Measurements from ENCODE around the gene PEX10.
A peak's percentile ranks its signal among the peaks of the same experiment; 100 is the strongest.

Gene PEX10

DNA sequence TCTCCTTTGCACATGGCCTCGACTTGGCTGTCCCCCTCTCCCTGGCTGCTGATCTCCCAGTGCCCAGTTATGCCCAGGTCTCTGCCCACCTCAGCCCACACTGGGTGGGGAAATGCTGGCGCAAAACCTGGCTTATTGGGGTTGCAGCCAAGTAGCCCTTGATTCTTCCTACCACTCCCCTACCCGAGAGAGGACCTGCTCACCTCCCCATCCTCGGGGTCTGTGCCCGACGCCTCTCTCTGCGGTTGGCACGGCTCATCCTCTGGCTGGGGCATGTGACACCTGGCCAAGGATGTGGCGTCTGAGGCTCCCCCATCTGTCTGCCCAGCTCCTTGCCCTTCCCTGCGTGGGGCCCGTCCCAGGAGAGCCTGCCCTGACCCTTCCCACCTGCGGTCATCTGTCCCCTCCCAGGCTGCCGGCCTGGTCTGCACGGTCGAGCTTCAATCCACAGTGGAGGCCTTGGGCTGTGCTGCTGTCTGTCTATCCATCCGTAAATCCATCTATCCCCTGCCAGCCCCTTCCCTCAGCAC lies 6.5 kb upstream of the PEX10 start:
- no peak for DNase-seq

GRCh38 chr1:2417833-2418225 lies 5.5 kb upstream of the PEX10 start:
- DNase-seq: no peak

- no peak for DNase-seq
These were observed 4.9 kb upstream of the PEX10 start for GRCh38 chr1:2417083-2417832.

DNA sequence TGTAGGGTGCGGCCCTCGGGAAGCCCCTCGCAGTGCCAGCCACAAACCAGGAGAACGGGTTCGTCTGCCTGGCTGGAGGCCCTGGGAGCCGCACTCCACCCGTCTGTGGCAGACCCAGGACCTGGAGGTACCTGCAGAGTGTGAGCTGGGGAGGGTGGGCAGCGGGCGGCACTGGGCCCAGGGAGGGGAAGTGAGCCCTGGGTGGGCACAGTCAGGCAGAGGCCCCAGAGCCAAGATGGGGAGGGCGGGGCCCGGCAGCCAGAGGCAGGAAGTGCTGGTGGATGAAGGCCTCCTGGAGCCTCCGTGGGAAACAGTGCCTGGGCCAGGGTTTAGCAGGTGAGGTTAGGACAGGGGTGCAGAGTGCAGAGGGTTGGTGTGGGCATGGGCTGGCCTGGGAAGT lies 4.0 kb upstream of the PEX10 start:
- DNase-seq: no peak

DNA sequence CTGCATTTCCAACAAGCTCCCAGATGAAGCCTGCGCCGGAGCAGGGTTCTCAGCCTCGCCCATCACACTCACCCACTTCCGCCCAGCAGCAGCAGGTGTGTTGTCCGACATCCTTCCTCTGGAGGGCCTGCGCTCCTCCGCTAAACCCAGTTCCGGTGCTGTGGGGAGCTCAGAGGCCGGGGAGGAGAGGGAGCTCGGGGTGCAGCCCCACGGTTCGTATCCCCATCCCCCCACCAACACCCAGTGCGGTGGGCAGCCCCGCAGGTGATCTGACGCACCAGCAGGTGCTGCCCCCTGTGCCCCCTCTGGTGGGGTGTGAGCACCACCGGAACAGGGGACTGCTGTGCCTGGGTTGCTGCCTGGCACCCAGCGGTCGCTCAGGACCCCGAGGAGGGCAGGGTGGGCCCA lies 3.4 kb upstream of the PEX10 start:
- DNase-seq: no peak

DNA sequence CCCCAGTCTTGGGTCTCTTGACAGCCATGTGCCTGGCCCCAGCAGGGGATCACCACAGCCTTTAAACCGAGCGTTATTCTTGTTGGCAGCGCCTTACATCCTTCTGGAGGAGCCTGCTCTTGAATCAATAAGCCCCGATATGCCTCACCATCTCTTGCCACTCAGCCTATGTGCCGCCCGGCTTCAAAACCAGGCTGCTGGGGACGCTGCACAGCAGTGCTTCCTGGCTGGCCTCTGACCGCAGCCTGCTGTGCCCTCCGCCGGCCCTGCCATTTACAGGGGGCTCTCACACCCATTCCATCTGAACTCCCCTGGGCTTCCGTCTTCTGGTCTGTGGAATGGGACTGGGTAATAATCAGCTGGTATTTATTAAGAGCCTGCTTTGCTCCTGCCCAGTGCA lies 3.0 kb upstream of the PEX10 start:
- no peak for DNase-seq

DNA sequence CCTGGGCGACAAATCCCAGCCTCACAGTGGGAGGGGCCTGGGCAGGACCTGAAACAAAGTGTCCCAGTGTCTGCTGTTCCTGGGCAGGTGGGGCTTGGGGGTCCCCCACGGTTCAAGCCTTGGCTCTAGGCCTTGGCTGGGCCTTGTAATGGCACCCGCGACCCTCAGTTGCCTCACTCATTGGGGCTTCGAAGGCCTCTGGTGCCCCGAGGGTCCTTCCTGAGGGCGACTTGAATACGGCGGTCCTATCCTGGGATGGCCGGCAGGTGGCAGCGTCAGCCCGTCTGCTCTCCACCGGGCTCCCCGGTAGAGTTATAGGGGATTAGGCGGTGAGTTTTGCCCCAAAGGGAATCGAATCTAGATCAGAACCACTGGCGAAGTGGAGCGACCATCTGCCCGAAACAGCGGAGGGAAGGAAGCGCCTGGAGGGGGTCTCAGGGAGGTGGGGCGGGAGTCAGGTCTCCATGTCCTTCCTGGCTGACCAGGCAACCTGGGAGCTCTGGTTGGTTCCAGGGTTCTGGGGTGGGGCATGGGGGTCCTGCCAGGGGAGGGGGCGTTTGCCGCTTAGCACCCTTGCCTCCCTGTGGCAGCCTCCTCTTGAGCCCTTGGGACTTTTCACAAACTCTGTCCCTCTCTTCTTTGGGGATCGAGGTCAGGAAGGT lies 2.1 kb upstream of the PEX10 start:
- DNase-seq: peak; percentile 80

- DNase-seq: peak; percentile 67
These were observed 1.3 kb upstream of the PEX10 start for GRCh38 chr1:2413495-2414296.

- DNase-seq: peak; percentile 28
These were observed 570 bp upstream of the PEX10 start for GRCh38 chr1:2412773-2413494.

DNA sequence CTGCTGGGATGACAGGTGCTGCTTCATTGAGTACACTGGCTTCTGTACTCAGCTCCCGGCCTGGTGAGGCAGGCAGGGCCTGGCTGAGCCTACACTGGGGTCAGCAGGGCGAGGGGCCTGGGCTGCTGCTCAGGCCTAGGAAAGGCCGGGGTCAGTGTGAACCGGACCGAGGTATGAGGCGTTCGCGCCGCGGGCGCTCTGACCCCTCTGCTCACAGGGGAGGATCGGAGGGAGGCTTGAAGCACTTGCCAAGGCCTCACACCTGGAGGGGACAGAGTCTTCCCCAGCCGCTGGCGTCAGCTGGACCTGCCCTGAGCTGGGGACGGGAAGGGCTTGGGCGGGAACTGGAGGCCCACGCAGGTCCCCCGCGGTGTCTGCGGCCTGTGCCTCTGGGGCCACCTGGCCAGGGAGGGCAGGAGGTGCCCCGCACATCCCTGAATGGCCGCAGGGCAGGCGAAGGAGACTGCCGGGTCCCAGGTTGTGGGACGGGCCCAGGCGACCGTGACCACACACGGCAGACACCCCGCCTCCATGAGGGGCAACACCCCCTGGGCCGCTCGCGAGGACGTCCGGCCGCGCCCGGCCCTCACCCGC lies 466 bp downstream of the PEX10 start:
- DNase-seq: no peak

DNA sequence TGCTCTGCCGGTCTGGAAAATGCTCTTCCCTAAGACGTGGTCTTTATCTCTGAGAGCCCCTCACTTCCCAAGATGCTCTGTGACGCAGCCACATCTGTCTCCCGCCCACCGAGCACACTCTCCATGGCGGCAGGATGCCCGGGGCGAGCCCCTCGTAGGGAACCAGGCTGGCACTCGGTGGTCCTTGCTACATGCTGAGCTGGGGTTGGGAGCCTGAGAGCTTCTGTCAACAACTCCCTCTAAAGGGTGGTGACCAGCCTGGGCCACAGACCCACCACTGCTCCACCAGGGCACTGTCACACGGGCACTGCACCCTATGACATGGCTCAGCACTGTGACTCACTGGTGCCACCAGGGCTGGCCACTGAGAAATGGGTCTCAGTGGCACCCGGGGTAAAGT lies 2.6 kb downstream of the PEX10 start:
- DNase-seq: no peak

DNA sequence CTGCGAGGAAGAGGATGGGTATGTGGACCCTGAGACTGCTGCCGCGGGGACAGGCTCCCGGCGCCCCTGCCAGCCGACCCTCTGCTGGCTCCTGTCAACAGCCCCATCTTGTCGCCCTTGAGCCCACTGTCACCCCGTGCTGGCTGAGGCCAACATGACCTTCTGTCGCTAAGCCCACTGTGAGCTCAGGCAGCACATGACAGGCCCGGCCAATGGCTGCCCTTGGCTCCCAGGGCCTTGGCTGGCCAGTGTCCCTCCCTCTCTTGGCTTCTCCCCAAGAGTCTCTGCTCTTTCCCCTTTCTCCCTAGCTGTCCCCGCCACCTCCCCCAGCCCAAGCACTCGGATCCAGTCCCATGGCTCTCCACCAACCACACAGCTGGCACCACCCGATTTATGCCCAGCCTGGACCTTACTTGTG lies 3.5 kb downstream of the PEX10 start:
- DNase-seq: no peak

GRCh38 chr1:2408456-2408855 lies 3.9 kb downstream of the PEX10 start:
- no peak for DNase-seq

GRCh38 chr1:2407991-2408275 lies 4.4 kb downstream of the PEX10 start:
- no peak for DNase-seq

DNA sequence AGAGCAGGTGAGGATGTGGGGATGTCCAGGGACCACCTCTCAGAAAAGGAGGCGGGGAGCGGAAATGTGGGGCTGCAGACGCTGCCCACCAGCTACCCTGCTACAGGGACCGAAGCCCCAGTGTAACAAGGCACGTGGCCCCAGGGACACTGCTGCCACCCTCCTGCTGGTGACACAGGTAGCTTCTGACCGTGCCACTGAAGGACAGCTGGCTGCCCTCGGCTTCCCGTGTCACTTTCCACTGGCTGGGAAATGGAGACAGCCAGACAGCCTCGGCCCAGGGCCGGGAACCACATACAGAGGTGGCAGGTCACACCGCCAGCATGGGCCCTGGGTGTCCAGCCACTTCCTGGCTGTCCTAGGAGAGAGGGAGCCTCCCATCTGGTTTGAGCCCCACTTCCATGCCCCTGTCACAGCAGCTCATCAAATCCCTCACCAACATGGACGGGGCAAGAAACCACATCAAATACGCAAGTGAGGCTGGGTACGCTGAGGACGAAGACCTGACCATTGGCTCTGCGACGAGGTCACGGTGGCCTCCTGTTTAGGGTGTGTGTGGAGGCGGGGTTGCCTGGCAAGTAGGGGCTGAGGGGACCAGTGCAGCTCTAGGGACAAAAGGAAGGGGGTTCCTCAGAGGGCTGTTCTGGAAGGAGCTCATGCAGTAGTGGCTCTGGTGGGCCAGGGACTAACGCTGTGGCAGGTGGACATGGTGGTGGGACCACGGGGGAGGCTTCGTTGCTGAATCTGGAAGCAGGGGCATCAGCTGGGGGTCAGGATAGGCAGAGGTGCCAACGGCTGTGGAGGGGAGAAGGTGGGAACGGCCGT lies 5.0 kb downstream of the PEX10 start:
- no peak for DNase-seq

GRCh38 chr1:2406451-2407041 lies 5.8 kb downstream of the PEX10 start:
- no peak for DNase-seq

- no peak for DNase-seq
These were observed 6.6 kb downstream of the PEX10 start for GRCh38 chr1:2405588-2406295.

GRCh38 chr1:2404890-2405511 lies 7.4 kb downstream of the PEX10 start:
- DNase-seq: no peak

DNA sequence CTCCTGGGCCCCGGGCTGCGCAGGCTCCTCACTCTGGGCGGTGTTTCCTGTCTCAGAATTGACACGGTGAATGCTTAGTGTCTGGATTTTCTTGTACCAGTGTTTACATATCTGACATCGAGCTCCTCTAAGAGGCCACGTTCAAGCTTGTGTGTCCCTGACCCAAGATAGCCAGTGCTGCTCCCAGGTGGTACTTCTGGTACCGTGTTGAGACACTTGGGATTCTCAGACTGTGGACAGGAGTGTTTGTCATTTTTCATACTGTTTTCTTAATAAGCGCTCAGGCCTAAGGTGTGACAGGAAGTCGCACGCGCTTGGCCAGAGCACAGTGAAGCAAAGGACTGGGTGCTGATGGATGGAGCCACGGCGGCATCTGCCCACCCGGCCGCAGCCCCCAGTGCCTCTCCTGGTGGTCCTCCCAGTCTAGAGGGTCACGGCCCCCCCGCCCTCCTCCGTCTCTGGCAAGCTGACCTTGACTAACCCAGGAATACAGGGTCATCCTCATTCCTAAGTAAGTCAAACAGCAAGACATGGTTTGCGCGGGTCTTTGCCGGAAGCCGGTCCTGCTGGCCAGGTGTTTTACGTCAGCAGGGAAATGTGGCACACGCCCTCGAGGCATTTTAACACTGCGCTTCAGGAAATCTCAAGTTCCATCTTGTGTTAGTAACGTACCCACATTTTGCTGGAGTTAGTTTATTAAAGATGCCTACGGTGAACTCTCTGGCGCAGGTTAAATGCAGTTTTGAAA lies 8.0 kb downstream of the PEX10 start:
- DNase-seq: no peak

DNA sequence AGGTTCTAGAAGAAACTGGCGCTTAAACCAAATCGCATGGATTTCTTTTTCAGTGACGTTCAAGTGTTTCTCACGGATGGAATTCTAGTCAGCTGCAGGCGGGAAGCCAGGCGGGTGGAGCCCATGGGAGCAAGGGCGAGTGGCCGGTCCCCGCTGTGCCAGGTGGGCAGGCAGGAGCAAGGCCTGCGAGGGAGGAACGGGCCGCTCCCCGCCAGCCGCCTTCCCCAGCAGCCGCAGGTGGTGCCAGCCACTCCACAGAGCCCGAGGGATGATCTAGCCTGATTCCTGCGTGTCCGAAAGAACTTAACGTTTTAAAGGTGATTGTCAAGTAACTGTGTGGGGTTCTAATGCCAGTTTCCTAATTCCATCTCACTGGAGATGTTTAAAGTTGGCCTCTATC lies 9.1 kb downstream of the PEX10 start:
- DNase-seq: no peak

Measured in OCI-M1 (cell line).